Uterus (tissue), 2 donors: Measurements from ENCODE around the gene BTBD9.

ENCODE experiments used
- CTCF ChIP-seq, 4 experiments: fragments of 200-600 bp in 2 of 4; fragments of 450-650 bp in 2 of 4; sonication (generic) in 2 of 4; IDR thresholded peaks; one replicate each; pipeline ENCODE4 v1.5.1; 2016 to 2019; ENCODE audit warnings: antibody characterized with exemption in 4 of 4, mild to moderate bottlenecking in 2 of 4, moderate library complexity in 1 of 4
- POLR2A ChIP-seq, 2 donors: fragments of 450-650 bp; IDR thresholded peaks; one replicate each; pipeline ENCODE4 v1.6.1; 2016; ENCODE audit warnings: antibody characterized with exemption in 2 of 2, mild to moderate bottlenecking in 1 of 2, moderate library complexity in 1 of 2

GRCh38 chr6:38364775-38365174 is 275.0 kb downstream of the BTBD9 start:
- no peak for TF ChIP-seq CTCF (IDR thresholded peaks at IDR 0.05)
- TF ChIP-seq POLR2A (IDR thresholded peaks at IDR 0.05), result no peak
